Measurements from ENCODE around the gene MX1.

Gene MX1

GRCh38 chr21:41494242-41494641 is 68.2 kb downstream of the MX1 start:
- DNase-seq, result no peak

- DNase-seq, result no peak
These were observed 71.0 kb downstream of the MX1 start for GRCh38 chr21:41497008-41497407.

DNA sequence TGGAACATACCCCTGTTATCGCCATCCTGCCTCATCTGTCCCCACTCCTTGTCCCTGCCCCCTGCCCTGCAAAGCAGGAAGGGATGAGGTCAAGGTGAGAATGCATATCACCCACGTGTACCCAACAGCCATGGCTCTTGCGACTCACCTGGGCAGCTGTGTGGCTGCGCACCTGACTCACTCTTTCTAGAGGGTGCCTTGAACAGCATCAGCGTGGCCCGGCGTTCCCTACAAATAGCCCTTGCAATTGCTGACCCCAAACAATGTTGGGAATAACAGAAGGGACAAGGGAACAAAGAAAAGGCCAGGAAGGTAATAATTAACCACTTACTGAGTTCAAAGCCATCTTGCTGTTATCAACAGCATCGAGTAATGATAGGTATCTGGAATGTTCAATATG is 71.7 kb downstream of the MX1 start:
- no peak for DNase-seq

DNA sequence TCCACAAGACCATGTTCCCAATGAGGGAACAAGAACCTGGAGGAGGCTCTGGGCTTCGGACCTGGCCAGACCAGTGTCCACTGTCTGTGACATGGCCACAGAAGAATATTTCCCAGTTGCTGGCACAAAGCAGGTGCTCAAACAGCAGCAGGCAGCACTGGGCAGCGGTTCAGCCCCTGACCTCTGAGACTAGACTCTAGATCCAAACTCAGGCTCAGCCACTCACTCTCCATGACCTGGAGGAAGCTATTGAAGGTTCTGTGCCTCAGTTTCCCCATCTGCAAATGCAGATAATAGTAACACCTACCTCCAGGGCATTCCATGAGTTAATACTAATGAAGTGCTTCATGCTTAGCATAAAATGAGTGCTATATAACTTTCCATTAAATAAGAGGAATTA is 73.9 kb downstream of the MX1 start:
- no peak for DNase-seq

GRCh38 chr21:41500363-41500762 is 74.3 kb downstream of the MX1 start:
- DNase-seq, result no peak

- no peak for DNase-seq
These were observed 74.9 kb downstream of the MX1 start for GRCh38 chr21:41500931-41501381.

- no peak for DNase-seq
These were observed 75.9 kb downstream of the MX1 start for GRCh38 chr21:41501919-41502318.

DNA sequence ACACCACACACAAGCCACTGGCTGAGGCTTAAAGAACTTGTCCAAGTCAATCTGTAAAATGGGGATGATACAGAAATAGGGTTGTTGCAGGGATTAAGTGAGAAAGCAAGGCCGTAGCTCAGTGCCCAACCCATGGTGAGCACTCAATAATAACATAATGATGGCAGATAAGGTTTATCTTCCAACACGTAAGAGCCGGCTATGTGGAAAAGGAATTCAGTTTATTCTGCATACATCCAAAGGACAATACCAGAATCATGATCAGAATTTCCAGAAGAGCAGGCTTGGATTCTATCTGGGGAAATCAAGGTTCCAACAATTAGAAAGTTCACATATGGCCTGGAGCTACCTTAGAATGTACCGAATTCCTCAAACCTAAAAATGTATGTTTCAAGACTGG is 77.3 kb downstream of the MX1 start:
- DNase-seq, result no peak

DNA sequence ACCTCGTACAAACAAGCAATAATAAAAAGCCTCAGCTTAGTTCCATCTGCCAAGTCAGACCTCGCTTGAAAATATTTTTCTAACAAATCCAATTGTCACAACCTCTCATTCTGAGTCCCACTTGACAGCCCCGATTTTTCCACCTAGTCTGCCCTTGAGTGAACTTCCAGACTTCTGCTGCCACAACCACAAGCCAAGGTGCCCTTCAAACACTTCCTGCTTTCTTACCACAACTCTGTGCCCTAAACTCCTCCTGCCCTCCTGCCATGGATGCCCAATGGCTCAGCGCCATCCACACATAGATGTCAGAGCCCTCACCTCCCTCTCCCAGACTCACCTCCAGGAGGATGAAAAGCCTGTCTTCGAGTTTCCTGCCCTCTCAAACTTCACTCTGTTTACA is 78.0 kb downstream of the MX1 start:
- DNase-seq, result no peak

GRCh38 chr21:41506005-41506594 is 80.1 kb downstream of the MX1 start:
- no peak for DNase-seq

GRCh38 chr21:41506611-41507520 is 80.8 kb downstream of the MX1 start:
- DNase-seq, result no peak

- DNase-seq, result no peak
These were observed 81.7 kb downstream of the MX1 start, which contains the start of gene TMPRSS2 for GRCh38 chr21:41507521-41508414. TSS of gene TMPRSS2 (minus strand) at chr21:41508158. CDS start at chr21:41498133, 10,025 bp downstream.

GRCh38 chr21:41508415-41509144 is 82.5 kb downstream of the MX1 start:
- DNase-seq, result no peak

Measured in NCI-H1694 (cell line).